HUDEP-2 (cell line): Measurements from ENCODE around the gene KCNMA1.

Source experiments
- DNase-seq, 76 experiments: peaks; one replicate each; lab custom pipeline; 2025; ENCODE audit not compliant: unreplicated experiment in 76 of 76; lab: John Stamatoyannopoulos, UW

KCNMA1 gene

DNA sequence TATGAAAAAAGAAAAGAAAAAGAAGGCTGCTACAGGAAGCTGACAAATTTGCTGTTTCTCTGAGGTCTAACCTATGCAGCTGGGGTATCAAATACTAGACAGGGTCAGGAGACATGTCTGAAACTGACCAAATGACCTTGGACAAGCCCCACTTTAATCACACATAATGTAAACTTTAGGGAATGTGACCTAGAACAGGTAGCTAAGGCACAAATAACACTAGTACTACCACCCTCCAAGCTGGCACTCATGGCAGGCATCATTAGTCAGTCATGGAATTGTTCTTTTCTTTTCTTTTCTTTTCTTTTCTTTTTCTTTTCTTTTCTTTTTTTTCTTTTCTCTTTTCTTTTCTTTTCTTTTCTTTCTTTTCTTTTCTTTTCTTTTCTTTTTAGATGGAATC is 250.4 kb downstream of the KCNMA1 start:
- DNase-seq = no peak

GRCh38 chr10:77386838-77387237 is 250.8 kb downstream of the KCNMA1 start:
- DNase-seq = no peak

DNA sequence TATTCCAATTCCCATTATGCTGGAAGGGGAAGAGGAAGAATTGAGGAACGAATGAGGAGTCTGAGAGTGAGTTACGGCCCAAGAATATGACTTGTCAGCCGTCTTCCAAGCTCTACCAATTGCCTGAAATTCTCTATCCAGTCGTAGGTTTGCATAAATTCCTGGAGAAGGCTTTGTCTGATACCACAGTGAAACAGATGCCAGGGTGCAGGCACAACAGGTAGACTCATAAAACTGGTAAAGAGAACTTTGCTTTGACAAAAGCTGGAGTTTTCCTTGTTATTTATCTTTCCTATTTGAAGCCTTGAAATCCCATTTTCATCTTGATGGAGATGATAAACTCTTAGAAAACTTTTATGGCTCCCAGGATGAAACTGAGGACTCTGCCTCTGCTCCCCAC is 251.2 kb downstream of the KCNMA1 start:
- no peak for DNase-seq

GRCh38 chr10:77385315-77385714 is 252.3 kb downstream of the KCNMA1 start:
- DNase-seq = no peak

DNA sequence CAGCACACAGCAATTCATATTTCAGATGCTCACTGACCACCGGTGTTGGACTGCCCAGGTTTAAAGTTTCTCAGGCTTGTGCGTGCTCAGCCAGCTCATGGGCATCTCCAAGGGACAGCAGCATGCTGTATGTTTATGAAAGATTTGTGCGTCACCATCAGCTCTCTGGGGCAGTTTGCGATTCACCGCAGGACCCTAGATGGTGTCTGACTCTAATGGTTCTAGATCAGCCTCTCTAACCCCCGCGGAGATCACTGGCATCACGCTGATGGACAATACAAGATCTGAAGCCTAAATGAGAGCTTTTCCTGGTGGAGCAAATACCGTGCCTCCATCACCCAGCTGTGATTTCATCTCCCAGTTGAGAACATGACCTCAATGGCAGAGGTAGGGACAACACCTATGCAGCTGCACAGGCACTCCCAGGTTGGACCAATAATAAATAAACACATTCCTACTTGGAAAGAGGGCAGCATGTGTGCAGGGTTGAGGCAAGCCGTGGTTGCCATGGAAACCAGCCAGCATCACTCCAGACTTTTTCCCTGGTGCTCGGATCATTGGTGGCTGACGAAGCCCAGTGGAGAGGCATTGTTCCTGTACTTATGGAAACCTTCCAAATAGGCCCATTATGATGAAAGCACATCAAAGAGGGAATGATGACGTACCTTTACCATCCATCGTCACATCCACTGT is 253.6 kb downstream of the KCNMA1 start:
- DNase-seq = no peak

DNA sequence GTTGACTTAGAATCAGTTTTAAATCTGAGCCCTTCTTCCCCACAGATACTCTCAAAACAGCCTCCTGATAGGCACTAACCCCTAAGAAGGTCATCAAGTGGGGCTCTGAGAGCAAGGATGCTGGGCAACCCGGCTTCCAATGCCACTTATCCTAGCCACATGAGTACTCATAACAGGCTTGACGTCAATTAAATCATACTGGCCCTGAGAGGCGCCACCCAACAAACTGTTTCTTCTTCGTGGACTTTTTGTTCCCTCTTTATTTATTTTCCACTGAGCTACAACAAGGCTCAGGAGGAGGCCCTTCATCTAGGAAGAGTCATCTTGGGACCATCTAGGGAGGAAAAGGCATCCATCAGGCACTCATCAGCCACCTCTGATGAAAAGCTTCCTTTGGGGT is 255.9 kb downstream of the KCNMA1 start:
- DNase-seq = no peak

DNA sequence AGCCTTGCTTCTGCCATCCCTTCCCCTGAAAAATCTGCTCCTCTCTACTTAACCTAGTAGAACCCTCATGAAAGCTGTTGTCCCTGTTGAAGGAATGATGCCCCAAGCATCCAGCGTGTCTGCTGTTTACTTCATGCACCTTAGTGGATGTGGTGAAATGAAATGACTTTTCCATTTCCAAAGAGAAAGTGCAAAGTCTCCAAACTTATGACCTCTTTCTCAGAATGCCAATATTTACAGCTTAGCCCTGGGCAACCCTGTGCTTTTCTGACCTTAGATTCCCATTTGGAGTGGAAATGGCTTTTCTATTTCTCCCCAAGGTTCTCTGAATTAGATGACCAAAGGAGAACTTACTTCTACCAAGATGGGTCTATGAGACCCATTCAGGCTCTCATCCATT is 256.9 kb downstream of the KCNMA1 start:
- no peak for DNase-seq

GRCh38 chr10:77380191-77380590 is 257.4 kb downstream of the KCNMA1 start:
- no peak for DNase-seq

- no peak for DNase-seq
Observed at GRCh38 chr10:77378366-77379349, 258.9 kb downstream of the KCNMA1 start.

DNA sequence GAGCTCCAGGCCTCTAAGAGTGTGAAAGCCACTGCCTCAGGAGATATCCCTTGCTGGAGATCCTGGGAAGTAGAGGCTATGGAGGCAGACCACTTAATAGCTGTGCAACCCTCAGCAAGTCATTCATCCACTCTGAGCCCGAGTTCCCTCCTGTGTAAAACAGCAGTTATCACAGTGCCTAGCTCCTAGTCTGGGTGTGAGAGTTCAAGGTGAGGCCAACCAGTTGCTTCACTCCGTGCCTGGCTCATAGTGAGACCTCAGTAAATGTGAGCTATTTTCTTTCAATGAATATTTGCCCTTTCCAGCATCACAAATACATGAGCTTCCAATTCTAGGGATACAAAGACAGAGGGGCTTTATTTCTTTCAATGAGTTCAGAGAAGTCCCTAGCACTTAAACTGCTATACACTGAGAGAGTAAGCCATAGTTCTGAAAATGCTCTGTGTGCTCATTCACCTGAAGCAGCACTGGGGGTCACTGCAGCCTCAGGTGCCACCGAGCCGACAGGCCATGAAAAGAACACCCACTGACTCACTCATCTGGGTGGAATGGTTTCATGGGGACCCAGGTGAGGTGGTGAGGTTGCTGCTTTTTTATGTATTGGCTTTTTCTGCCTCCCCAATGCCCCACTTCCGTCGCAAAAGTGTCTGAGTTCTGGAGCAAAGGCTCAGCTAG is 259.8 kb downstream of the KCNMA1 start:
- no peak for DNase-seq

GRCh38 chr10:77377034-77377433 is 260.6 kb downstream of the KCNMA1 start:
- no peak for DNase-seq

DNA sequence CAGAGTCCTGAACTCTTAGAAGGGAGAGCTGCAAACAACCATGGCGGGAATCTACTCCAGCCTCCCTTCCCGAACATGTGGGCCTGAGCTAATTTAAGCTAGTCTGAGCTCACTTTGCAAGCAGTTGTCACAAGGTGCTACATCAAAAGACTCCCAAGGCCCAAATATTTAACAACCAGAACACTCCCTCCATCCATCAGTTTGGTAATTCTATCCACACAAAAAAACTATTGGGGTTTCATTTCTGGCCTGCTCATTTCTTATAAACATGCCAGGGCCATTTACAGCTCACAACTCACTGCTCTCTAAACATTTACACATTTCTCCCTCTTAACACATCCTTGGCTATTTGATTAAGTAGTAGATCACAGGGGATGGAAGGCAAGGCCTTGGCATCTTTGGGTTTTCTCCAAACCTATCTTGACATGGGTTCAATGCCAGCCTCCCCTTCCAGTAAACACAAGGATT is 263.4 kb downstream of the KCNMA1 start:
- no peak for DNase-seq

DNA sequence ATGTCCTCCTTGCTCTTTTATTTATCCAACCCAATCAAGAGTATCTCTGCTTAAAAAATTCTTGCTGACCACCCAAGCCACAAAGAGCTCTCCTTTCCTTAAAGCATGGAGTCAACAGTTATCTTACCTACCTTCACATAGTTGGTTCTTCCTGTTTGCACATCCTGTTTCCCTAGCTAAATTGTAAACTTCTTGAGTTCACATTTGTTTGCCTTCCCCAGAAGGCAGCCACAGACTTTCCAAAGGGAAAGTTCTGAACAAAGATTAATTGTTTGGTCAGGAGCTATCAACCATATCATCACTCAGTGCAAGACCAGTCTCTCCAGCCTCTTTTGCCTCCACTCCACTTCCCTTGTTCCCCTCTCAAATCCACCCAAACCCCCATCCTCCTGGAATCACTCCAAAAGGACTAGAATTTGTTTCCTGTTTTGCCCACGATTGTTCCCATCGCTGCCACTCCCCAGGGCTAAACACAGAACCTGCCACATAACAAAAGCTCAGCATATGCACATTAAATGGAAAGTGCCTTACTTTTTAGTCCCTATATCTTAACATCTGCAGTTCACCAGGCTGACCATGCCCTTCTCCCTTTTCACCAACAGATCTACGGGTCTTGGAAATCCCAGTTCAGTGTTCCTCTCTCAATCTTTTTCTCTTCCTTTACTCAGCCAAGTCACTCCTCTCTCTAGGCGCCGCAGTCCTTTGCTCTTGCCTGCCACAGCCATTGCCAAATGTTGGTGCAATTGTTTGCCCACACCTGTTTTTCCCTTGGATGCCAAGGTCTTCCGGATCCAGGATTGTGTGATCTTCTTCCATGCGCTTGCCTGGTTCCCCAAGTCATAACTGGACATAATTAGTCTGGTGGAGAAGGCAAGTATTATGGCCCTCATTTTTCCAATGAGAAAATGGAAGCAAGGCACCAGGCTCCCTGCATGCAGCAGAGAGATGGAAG is 265.5 kb downstream of the KCNMA1 start:
- DNase-seq = no peak

DNA sequence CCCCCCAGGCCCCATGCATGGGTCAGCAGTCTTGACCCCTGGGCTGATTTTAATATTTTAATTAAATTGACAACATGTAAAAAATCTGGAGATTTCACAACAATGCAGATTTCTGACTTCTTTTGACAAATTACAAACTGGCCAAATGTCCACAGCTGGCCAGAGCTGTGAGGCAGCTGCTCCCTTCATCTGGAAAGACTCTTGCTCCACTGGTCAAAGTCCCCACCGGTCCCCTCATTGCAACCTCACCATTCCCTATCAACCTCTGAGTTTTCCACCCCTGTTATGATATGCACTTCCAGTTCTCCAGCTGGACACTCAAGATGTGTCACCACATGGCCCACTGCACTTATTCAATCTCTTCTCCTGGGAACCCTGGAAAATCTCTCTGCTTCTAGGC is 266.2 kb downstream of the KCNMA1 start:
- DNase-seq = no peak

DNA sequence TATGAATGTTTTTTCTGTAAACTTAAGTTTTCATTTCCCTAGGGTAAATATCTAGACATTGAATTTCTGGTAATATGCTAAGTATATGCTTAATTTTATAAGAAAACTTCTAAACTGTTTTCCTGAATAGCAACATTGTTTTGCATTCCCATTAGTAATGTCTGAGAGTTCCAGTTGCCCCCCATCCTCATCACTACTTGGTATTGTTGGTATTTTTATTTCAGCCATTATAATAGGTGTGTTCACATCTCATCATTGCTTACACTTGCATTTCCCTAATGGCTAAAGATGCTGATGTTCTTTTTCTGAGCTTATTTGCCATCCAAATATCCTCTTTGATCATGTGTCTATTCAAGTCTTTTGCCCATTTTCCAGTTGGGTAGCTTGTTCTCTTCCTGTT is 269.6 kb downstream of the KCNMA1 start:
- DNase-seq = no peak

GRCh38 chr10:77363210-77363609 is 274.4 kb downstream of the KCNMA1 start:
- no peak for DNase-seq

- peak in 3 of 76 experiments; percentile 1 to 23 (median 3) for DNase-seq
Observed at GRCh38 chr10:77361831-77362230, 275.8 kb downstream of the KCNMA1 start.

DNA sequence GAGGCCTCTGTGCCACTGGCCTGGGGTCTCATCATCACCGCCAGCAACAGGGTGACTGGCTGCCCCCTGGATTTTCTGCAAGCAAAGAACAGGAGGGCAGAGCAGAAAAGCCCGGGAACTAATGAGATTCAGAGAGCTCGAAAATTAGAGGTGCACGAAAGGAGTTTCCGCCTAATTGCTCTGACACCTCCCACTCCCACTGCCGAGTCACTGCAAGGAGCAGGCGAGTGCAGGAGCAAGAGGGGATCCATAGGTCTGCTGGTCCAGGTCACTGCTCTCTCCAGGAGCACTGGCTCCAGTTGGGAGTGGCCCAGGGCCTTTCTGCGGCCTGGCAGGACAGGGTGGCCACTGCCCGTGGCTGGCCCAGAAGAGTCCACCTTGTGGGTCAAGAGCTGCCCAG is 276.2 kb downstream of the KCNMA1 start:
- DNase-seq = no peak

GRCh38 chr10:77360835-77361234 is 276.8 kb downstream of the KCNMA1 start:
- no peak for DNase-seq

DNA sequence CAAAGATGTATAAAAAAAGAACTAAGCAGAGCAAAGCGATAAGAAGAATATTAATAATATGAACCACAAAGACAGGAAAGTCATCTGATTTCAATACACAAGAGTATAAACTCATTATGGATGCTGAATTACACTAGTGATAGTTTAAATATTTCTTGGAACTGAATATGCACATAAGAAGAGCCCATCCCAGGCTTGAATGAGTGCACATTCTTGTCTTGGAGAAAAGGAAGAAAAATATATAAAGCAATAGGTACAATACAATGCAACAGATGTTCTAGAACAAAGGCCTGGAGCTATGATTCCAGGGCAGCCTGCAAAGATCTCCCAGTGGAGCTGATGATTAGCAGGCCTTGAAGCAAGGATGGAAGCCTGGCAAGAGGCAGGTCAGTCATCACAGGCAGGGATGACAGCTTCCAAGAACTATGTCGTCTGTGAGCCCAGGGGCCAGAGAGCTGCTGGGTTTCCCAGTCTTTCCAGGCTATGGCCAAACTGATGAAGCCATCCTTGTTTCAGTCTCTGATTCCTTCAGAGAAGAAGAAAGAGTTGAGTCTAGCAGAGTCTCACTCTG is 277.6 kb downstream of the KCNMA1 start:
- no peak for DNase-seq
